ENCODE measurements around the gene TFCP2. TPM values are rescaled to one million over a fixed set of nuclear protein-coding genes. Genes with fewer than 3 reads are reported as not detected.

The TFCP2 gene
- polyA plus RNA-seq, 1 donor (not counting 4 experiments of a cell fraction or from before 2014, with no cell fraction given): 27.2 TPM

DNA sequence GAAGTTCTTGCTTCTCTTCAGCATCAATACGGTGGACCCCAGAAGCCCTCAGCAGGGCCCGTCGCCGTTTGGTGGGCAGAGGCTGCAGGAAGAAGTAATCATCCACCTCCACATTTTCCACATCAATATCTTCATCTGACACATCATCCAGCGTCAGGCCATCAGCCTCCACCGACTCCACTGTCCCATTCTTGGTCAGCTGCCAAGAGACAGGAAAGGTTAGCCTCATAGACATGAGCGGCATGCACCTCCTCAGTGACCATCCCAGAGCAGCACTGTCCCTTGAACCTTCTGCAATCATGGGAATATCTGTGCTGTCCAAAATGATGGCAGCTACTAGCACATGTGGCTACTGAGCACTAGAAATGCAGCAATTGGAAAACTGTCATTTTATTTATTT lies 105.2 kb downstream of the TFCP2 start:
- Histone ChIP-seq H3K4me1 (ENCODE audit: control insufficient read depth, extremely low read depth, insufficient read depth, low read length) (peaks cover 3% of the 10 kb centered on the region), H3K9me1 (ENCODE audit: control insufficient read depth, extremely low read depth, insufficient read depth, low read length) (no peaks in the 10 kb centered on the region), H4K20me1 (ENCODE audit: control insufficient read depth, extremely low read depth, insufficient read depth, low read length) (no peaks in the 10 kb centered on the region), H3K9ac (ENCODE audit: control insufficient read depth, extremely low read depth, insufficient read depth, low read length) (no peak overlapping the region), H3K36me3 (ENCODE audit: control insufficient read depth in 2 of 2, extremely low read depth in 1 of 2, insufficient read depth in 2 of 2, low read length in 2 of 2) (peaks cover 32 to 37% of the 10 kb centered on the region in 2 experiments), H3K79me2 (ENCODE audit: control insufficient read depth, insufficient read depth, low read length) (no peaks in the 10 kb centered on the region), H3K4me3 (ENCODE audit: control insufficient read depth in 2 of 3, extremely low read depth in 1 of 3, insufficient read depth in 2 of 3, low read depth in 1 of 3, low read length in 3 of 3) (no peak overlapping the region), H3K27me3 (ENCODE audit: control insufficient read depth, extremely low read depth, insufficient read depth, low read length) (no peaks in the 10 kb centered on the region), H3K4me2 (ENCODE audit: control insufficient read depth, extremely low read depth, insufficient read depth, low read depth, low read length) (no peak overlapping the region), H3K27ac (ENCODE audit: control insufficient read depth, insufficient read depth, low read length) (no peak overlapping the region), H3K9me3 (ENCODE audit: control insufficient read depth, low read depth, low read length) (no peaks in the 10 kb centered on the region), H2AFZ (ENCODE audit: control insufficient read depth, low read length) (no peak overlapping the region)
- DNase-seq (ENCODE audit: low read depth, low spot score) (no peak), FAIRE-seq (no peak)
- TF ChIP-seq EZH2 (IDR thresholded peaks at IDR 0.05; ENCODE audit: low read length) (no peak), CTCF (optimal IDR thresholded peaks at IDR 0.05 in 1 of 3, IDR thresholded peaks at IDR 0.05 in 1 of 3, conservative IDR thresholded peaks at IDR 0.05 in 1 of 3; ENCODE audit: extremely low read depth in 1 of 3, insufficient read depth in 2 of 3, low read length in 3 of 3) (no peak)
- dilution Hi-C loops (cut with MboI; ENCODE audit: extremely low pct_ligation_motif_present, low sequenced_read_pairs): no loop called here

DNA sequence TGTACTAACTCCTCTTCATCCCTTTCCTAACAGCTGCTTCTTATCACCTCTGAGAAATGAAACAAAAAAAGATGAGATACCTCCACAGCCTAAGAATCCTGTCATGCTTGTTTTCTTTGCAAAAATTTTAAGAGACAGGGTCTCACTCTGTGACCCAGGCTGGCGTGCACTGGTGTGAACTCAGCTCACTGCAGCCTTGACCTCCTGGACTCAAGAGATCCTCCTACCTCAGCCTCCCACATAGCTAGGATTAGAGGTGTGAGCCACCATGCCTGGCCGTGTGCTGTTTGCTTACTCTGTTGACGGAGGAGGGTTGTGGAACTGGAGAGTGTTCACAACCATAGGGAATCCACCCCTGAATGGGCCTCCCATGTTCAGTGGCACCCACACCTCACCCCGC lies 105.7 kb downstream of the TFCP2 start:
- DNase-seq (ENCODE audit: low read depth, low spot score): no peak
- Histone ChIP-seq H3K4me1 (ENCODE audit: control insufficient read depth, extremely low read depth, insufficient read depth, low read length) (peaks cover 3% of the 10 kb centered on the region), H2AFZ (ENCODE audit: control insufficient read depth, low read length) (no peak overlapping the region), H3K9me3 (ENCODE audit: control insufficient read depth, low read depth, low read length) (no peaks in the 10 kb centered on the region), H3K4me2 (ENCODE audit: control insufficient read depth, extremely low read depth, insufficient read depth, low read depth, low read length) (no peak overlapping the region), H4K20me1 (ENCODE audit: control insufficient read depth, extremely low read depth, insufficient read depth, low read length) (no peaks in the 10 kb centered on the region), H3K79me2 (ENCODE audit: control insufficient read depth, insufficient read depth, low read length) (no peaks in the 10 kb centered on the region), H3K27me3 (ENCODE audit: control insufficient read depth, extremely low read depth, insufficient read depth, low read length) (no peaks in the 10 kb centered on the region), H3K27ac (ENCODE audit: control insufficient read depth, insufficient read depth, low read length) (no peak overlapping the region), H3K4me3 (ENCODE audit: control insufficient read depth in 2 of 3, extremely low read depth in 1 of 3, insufficient read depth in 2 of 3, low read depth in 1 of 3, low read length in 3 of 3) (no peak overlapping the region), H3K9ac (ENCODE audit: control insufficient read depth, extremely low read depth, insufficient read depth, low read length) (no peak overlapping the region), H3K9me1 (ENCODE audit: control insufficient read depth, extremely low read depth, insufficient read depth, low read length) (no peaks in the 10 kb centered on the region), H3K36me3 (ENCODE audit: control insufficient read depth in 2 of 2, extremely low read depth in 1 of 2, insufficient read depth in 2 of 2, low read length in 2 of 2) (peaks cover 34 to 42% of the 10 kb centered on the region in 2 experiments)
- FAIRE-seq: no peak
- dilution Hi-C loops (cut with MboI; ENCODE audit: extremely low pct_ligation_motif_present, low sequenced_read_pairs): no loop called here
- TF ChIP-seq CTCF (optimal IDR thresholded peaks at IDR 0.05 in 1 of 3, IDR thresholded peaks at IDR 0.05 in 1 of 3, conservative IDR thresholded peaks at IDR 0.05 in 1 of 3; ENCODE audit: extremely low read depth in 1 of 3, insufficient read depth in 2 of 3, low read length in 3 of 3) (no peak), EZH2 (IDR thresholded peaks at IDR 0.05; ENCODE audit: low read length) (no peak)
